SK-N-SH (cell line): ENCODE results near the gene DISP1. TPM values are rescaled to one million over a fixed set of nuclear protein-coding genes. Genes with fewer than 3 reads are reported as not detected.

Source experiments
- CTCF ChIA-PET: fragments of 300-600, 350-600 bp; formaldehyde crosslinking; extraction: SDS; loops from one replicate; lab custom pipeline; 2021; lab: Yijun Ruan, JAX
- POLR2A ChIA-PET: fragments of 350-600 bp; sonication (Branson Sonifier 250); formaldehyde crosslinking; extraction: SDS; loops from one replicate; lab custom pipeline; 2020; ENCODE audit warnings: antibody characterized with exemption, inconsistent platforms; lab: Yijun Ruan, JAX
- DNase-seq: peaks from one replicate; pipeline ENCODE4 v3.0.0; 2012
- H2AFZ ChIP-seq: fragments of 200-600 bp; sonication (generic); 2 replicates; pipeline ENCODE4 v1.8.1; 2016; ENCODE audit warnings: antibody characterized with exemption, mild to moderate bottlenecking, low read depth
- H3F3A ChIP-seq: fragments of 200-600 bp; sonication (generic); replicated peaks from 2 replicates; pipeline ENCODE3; 2016; ENCODE audit warnings: antibody characterized with exemption, mild to moderate bottlenecking; ENCODE audit not compliant: insufficient read depth
- H3K27ac ChIP-seq, 2 experiments: fragments of 200-500 bp in 1 of 2; fragments of 200-600 bp in 1 of 2; sonication (Bioruptor generic) in 1 of 2; sonication (generic), shearing (Covaris generic) in 1 of 2; 2 replicates each; pipeline versions ENCODE4 v1.5.1 to v1.6.1; 2014 to 2016; ENCODE audit warnings: low read depth in 2 of 2, inconsistent platforms in 1 of 2, low read length in 1 of 2, mild to moderate bottlenecking in 1 of 2, mixed read lengths in 1 of 2
- H3K27me3 ChIP-seq: fragments of 200-600 bp; sonication (generic), shearing (Covaris generic); 2 replicates; pipeline ENCODE4 v1.6.1; 2016; ENCODE audit warnings: mixed run types; ENCODE audit not compliant: insufficient read depth
- H3K36me3 ChIP-seq, 2 experiments: fragments of 200-500 bp in 1 of 2; fragments of 200-600 bp in 1 of 2; sonication (Bioruptor generic) in 1 of 2; sonication (generic) in 1 of 2; replicated peaks in 1 of 2; 2 replicates each; pipeline versions ENCODE3 to v1.5.1; 2014 to 2016; ENCODE audit warnings: low read length in 1 of 2, mild to moderate bottlenecking in 1 of 2; ENCODE audit not compliant: insufficient read depth in 2 of 2, control insufficient read depth in 1 of 2
- H3K4me1 ChIP-seq, 2 experiments: fragments of 200-500 bp in 1 of 2; fragments of 200-600 bp in 1 of 2; sonication (Bioruptor generic) in 1 of 2; sonication (generic), shearing (Covaris generic) in 1 of 2; 2 replicates each; pipeline versions ENCODE4 v1.5.1 to v1.6.1; 2014 to 2016; ENCODE audit warnings: low read depth in 1 of 2, low read length in 1 of 2, mixed run types in 1 of 2; ENCODE audit not compliant: insufficient read depth in 2 of 2, control insufficient read depth in 1 of 2
- H3K4me2 ChIP-seq: fragments of 200-600 bp; sonication (generic), shearing (Covaris generic); 2 replicates; pipeline ENCODE4 v1.6.1; 2017; ENCODE audit warnings: mixed run types
- H3K4me3 ChIP-seq, 2 experiments: fragments of 200-500 bp in 1 of 2; fragments of 200-600 bp in 1 of 2; sonication (Bioruptor generic) in 1 of 2; sonication (generic), shearing (Covaris generic) in 1 of 2; 2 replicates each; pipeline versions ENCODE4 v1.5.1 to v1.8.1; 2014 to 2016; ENCODE audit warnings: low read depth in 2 of 2, inconsistent platforms in 1 of 2, low read length in 1 of 2, mild to moderate bottlenecking in 1 of 2, mixed read lengths in 1 of 2, moderate library complexity in 1 of 2
- H3K79me2 ChIP-seq: fragments of 200-600 bp; sonication (generic); 2 replicates; pipeline ENCODE4 v1.8.1; 2017; ENCODE audit warnings: mild to moderate bottlenecking; ENCODE audit not compliant: insufficient read depth
- H3K9ac ChIP-seq: fragments of 200-600 bp; sonication (generic); 2 replicates; pipeline ENCODE4 v1.6.1; 2017; ENCODE audit warnings: mixed run types
- H3K9me2 ChIP-seq: fragments of 200-600 bp; sonication (generic); 2 replicates; pipeline ENCODE4 v1.6.1; 2017; ENCODE audit warnings: mixed run types
- H3K9me3 ChIP-seq: fragments of 200-600 bp; sonication (generic); 2 replicates; pipeline ENCODE4 v1.6.1; 2017; ENCODE audit warnings: mixed run types, mild to moderate bottlenecking, moderate library complexity
- H4K20me1 ChIP-seq: fragments of 200-600 bp; sonication (generic); 2 replicates; pipeline ENCODE4 v1.6.1; 2017; ENCODE audit warnings: mild to moderate bottlenecking, mixed run types; ENCODE audit not compliant: insufficient read depth
- CHD2 ChIP-seq: fragments of 150-350 bp; IDR thresholded peaks from 2 replicates; pipeline ENCODE4 v1.6.1; 2018; ENCODE audit warnings: low read length; ENCODE audit not compliant: partially characterized antibody
- CTCF ChIP-seq: fragments of 200-600 bp; sonication (generic); IDR thresholded peaks from 2 replicates; pipeline ENCODE4 v1.6.1; 2017; ENCODE audit warnings: antibody characterized with exemption, mild to moderate bottlenecking, moderate library complexity
- EP300 ChIP-seq, 2 experiments: IDR thresholded peaks; 2 replicates each; pipeline versions ENCODE4 v1.4.0 to v1.6.1; 2012; ENCODE audit warnings: borderline replicate concordance in 1 of 2, low read depth in 1 of 2, low read length in 1 of 2
- EZH2phosphoT487 ChIP-seq: fragments of 200-600 bp; sonication (generic); IDR thresholded peaks from 2 replicates; pipeline ENCODE4 v1.6.1; 2017; ENCODE audit warnings: low read depth, mixed run types, mild to moderate bottlenecking, antibody characterized with exemption, moderate library complexity, borderline replicate concordance
- FOSL2 ChIP-seq: IDR thresholded peaks from 2 replicates; pipeline ENCODE4 v1.4.0; 2012; ENCODE audit warnings: low read depth, mild to moderate bottlenecking, moderate library complexity, borderline replicate concordance
- FOXJ3 ChIP-seq: sonication (generic); formaldehyde crosslinking; IDR thresholded peaks from 2 replicates; pipeline ENCODE4 v1.5.1; 2020; ENCODE audit warnings: mild to moderate bottlenecking, missing genetic modification reagents
- FOXM1 ChIP-seq: IDR thresholded peaks from 2 replicates; pipeline ENCODE4 v1.4.0; 2012; ENCODE audit warnings: low read depth, mild to moderate bottlenecking
- GABPA ChIP-seq: IDR thresholded peaks from 2 replicates; pipeline ENCODE4 v1.4.0; 2012; ENCODE audit warnings: low read depth, mild to moderate bottlenecking
- GATA2 ChIP-seq: sonication (generic); formaldehyde crosslinking; IDR thresholded peaks from 2 replicates; pipeline ENCODE4 v1.5.0; 2020; ENCODE audit warnings: mild to moderate bottlenecking, missing genetic modification reagents
- MXI1 ChIP-seq: IDR thresholded peaks from 2 replicates; pipeline ENCODE4 v1.6.1; 2012; ENCODE audit warnings: mild to moderate bottlenecking, low read depth, low read length, improper control_type of control experiment
- NFIC ChIP-seq: IDR thresholded peaks from 2 replicates; pipeline ENCODE4 v1.4.0; 2012; ENCODE audit warnings: borderline replicate concordance
- NRF1 ChIP-seq: IDR thresholded peaks from 2 replicates; pipeline ENCODE4 v1.6.1; 2012; ENCODE audit warnings: low read depth, mild to moderate bottlenecking, low read length
- PBX3 ChIP-seq: IDR thresholded peaks from 2 replicates; pipeline ENCODE4; 2012
- RAD21 ChIP-seq: IDR thresholded peaks from 2 replicates; pipeline ENCODE4 v1.6.1; 2012; ENCODE audit warnings: mild to moderate bottlenecking, low read length
- RCOR1 ChIP-seq: fragments of 150-350 bp; IDR thresholded peaks from 2 replicates; pipeline ENCODE4 v1.6.1; 2017; ENCODE audit warnings: antibody characterized with exemption, low read length
- REST ChIP-seq: IDR thresholded peaks from 2 replicates; pipeline ENCODE4 v1.6.1; 2012; ENCODE audit warnings: mild to moderate bottlenecking, low read depth, low read length, moderate library complexity
- TEAD4 ChIP-seq: IDR thresholded peaks from 2 replicates; pipeline ENCODE4 v1.4.0; 2012; ENCODE audit warnings: mild to moderate bottlenecking, borderline replicate concordance; ENCODE audit not compliant: insufficient read depth
- USF1 ChIP-seq: IDR thresholded peaks from 2 replicates; pipeline ENCODE4 v1.4.0; 2012; ENCODE audit warnings: low read depth, borderline replicate concordance
- USF2 ChIP-seq: fragments of 150-350 bp; IDR thresholded peaks from 2 replicates; pipeline ENCODE4 v1.6.1; 2017; ENCODE audit warnings: antibody characterized with exemption, low read length, low read depth, borderline replicate concordance
- YY1 ChIP-seq: IDR thresholded peaks from 2 replicates; pipeline ENCODE4 v1.4.0; 2012; ENCODE audit warnings: low read depth, mild to moderate bottlenecking
- ZBTB33 ChIP-seq: IDR thresholded peaks from 2 replicates; pipeline ENCODE4 v1.4.0; 2012; ENCODE audit warnings: low read depth, borderline replicate concordance
- WGBS: methylation state at CpG from one replicate; pipeline ENCODE4 v1.1.6; 2017; ENCODE audit warnings: low lambda C conversion rate; 5-methylcytosine and 5-hydroxymethylcytosine counted together
- polyA plus RNA-seq, 3 experiments: library from polyadenylated mRNA; depleted of rRNA; stranded (reverse); fragments of >200 nt; gene quantifications; 2 replicates each; pipeline ENCODE4 v1.2.3, GENCODE V29; 2012

Gene DISP1
- polyA plus RNA-seq, 1 of the 3 experiments (the other 2 are of a cell fraction) = 4.4 TPM

GRCh38 chr1:222824641-222825040 lies 9.8 kb downstream of the DISP1 start:
- no peaks in the 10 kb centered on the region for H3K9me3 ChIP-seq
- TF ChIP-seq USF2 (no peak), REST (no peak), TEAD4 (0 out of 2 replicates have a peak, but pooled peaks have one; percentile 52), FOXJ3 (CRISPR knock-in tag) (no peak), PBX3 (peak; percentile 60), GABPA (no peak), USF1 (no peak), EP300 (IDR thresholded peaks at IDR 0.05; ENCODE audit: borderline replicate concordance in 1 of 2, low read depth in 1 of 2, low read length in 1 of 2) (0 out of 4 replicates have a peak, but pooled peaks of 1 of the 2 experiments have one; percentile 43), YY1 (no peak), RAD21 (no peak), MXI1 (no peak), GATA2 (no peak), CHD2 (no peak), FOSL2 (no peak), EZH2phosphoT487 (no peak), RCOR1 (no peak), FOXM1 (no peak), ZBTB33 (no peak), NRF1 (no peak), NFIC (no peak), CTCF (no peak)

More at GRCh38 chr1:222824641-222825040, 9.8 kb downstream of the DISP1 start:
- no peaks in the 10 kb centered on the region for H3K36me3 ChIP-seq
- H3K9ac ChIP-seq = no peak overlapping the region
- no peaks in the 10 kb centered on the region for H3K9me2 ChIP-seq
- H3K79me2 ChIP-seq = peaks cover 40% of the 10 kb centered on the region
- POLR2A ChIA-PET = no interaction called here
- no peaks in the 10 kb centered on the region for H4K20me1 ChIP-seq
- CTCF ChIA-PET = interaction anchor here (0.8 kb wide), 1 partner anchor 309 kb away, joined by 3 read pairs; no protein-coding TSS in a partner anchor
- H3K4me1 ChIP-seq = peaks cover 3 to 11% of the 10 kb centered on the region in 2 experiments; a peak in 2 of 4 replicates
- peak overlapping the region in 1 of 2 experiments; percentile 62; a peak in 1 of 4 replicates for H3K27ac ChIP-seq
- H3F3A ChIP-seq = peaks cover under 1% of the 10 kb centered on the region
- no peaks in the 10 kb centered on the region for H3K27me3 ChIP-seq
- peak overlapping the region in 1 of 2 experiments; percentile 30; a peak in 1 of 4 replicates for H3K4me3 ChIP-seq
- WGBS = 25% methylated on average over 3 of the region's 3 CpGs
- H2AFZ ChIP-seq = no peak overlapping the region
- H3K4me2 ChIP-seq = peak overlapping the region; percentile 59; the same call in 1 of the 2 replicates
- no peak for DNase-seq
